ENCODE measurements around the gene CDH13. TPM values are rescaled to one million over a fixed set of nuclear protein-coding genes. Genes with fewer than 3 reads are reported as not detected.

CDH13 gene
- total RNA-seq, 1 experiment from 2014 or later: 2.1 TPM

DNA sequence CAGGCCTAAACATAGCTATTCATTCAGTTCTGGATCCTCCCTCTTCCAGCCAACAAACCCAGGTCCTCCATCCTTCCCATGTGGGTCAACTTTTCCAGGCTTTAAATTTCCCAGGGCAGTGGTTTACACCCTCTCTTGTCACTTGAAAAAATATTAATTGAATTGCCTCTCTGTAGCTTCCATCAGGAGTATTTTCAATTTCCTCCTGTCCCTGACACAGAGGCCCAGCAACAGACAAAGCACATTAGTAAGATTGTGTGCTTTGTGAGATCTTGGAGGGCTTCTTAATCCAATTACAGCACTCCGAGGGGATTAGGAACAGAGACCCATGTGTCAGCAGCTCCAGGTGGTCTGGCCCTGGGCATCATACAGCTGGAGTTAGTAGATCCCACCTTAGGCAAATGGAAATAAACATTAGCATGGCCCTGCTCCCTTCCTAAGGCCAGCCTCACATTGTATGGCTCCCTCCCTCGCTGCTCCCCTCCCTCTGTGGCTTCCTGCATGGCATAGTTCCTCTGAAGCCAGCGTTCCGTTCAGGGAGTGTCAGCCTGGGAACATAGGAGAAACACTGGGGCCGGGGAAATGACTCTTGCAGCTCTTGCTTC is 1048.3 kb downstream of the CDH13 start:
- DNase-seq (ENCODE audit: low spot score): no peak
- ChIA-PET POLR2A (ENCODE audit: low non-redundant PET) (no interaction called here), CTCF (no interaction called here)
- TF ChIP-seq, protein P1, sequence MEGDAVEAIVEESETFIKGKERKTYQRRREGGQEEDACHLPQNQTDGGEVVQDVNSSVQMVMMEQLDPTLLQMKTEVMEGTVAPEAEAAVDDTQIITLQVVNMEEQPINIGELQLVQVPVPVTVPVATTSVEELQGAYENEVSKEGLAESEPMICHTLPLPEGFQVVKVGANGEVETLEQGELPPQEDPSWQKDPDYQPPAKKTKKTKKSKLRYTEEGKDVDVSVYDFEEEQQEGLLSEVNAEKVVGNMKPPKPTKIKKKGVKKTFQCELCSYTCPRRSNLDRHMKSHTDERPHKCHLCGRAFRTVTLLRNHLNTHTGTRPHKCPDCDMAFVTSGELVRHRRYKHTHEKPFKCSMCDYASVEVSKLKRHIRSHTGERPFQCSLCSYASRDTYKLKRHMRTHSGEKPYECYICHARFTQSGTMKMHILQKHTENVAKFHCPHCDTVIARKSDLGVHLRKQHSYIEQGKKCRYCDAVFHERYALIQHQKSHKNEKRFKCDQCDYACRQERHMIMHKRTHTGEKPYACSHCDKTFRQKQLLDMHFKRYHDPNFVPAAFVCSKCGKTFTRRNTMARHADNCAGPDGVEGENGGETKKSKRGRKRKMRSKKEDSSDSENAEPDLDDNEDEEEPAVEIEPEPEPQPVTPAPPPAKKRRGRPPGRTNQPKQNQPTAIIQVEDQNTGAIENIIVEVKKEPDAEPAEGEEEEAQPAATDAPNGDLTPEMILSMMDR (conservative IDR thresholded peaks at IDR 0.05; ENCODE audit: low read depth, low read length): no peak
- TF ChIP-seq EZH2 (IDR thresholded peaks at IDR 0.05; ENCODE audit: borderline replicate concordance, low read depth, low read length, poor library complexity, severe bottlenecking): no peak
- H3K27me3 ChIP-seq (replicated peaks; ENCODE audit: insufficient read depth, low read depth, low read length, poor library complexity): peaks cover 27% of the 10 kb centered on the region
- no peaks in the 10 kb centered on the region for H3K4me1 ChIP-seq (ENCODE audit: insufficient read depth, low read length, poor library complexity, severe bottlenecking)
- intact Hi-C loops (cut with micrococcal nuclease; ENCODE audit: unreplicated experiment): no loop called here
- no peak overlapping the region for H3K27ac ChIP-seq (ENCODE audit: low read depth, low read length, poor library complexity, severe bottlenecking)
- no peaks in the 10 kb centered on the region for H3K36me3 ChIP-seq (ENCODE audit: insufficient read depth, low read length, poor library complexity, severe bottlenecking)
- no TSS peak for BruUV-seq (replicated peaks)
- no peaks in the 10 kb centered on the region for H3K9me3 ChIP-seq (ENCODE audit: low read depth, low read length, poor library complexity, severe bottlenecking)
- H3K4me3 ChIP-seq (ENCODE audit: low read depth, low read length, poor library complexity, severe bottlenecking): no peak overlapping the region

DNA sequence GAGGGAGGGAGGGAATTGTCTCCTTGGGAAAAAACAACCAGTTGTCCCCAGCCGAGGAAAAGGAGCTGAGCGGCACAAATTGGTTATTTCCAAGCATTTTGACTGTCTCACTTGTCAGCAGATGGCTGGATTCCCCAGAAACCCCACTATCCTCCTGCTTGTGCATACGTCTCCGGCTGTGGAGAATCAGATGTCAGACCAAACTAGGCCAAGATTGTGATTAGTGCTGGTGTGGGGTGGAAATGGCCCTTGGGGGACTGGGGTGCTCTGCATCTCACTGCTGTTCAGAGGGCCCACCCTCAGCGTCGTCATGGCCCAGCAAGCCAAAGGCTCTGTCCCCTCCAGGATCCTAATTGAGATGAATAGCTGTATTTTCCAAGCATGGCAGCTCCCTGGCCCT is 1049.3 kb downstream of the CDH13 start:
- TF ChIP-seq, protein P1 (conservative IDR thresholded peaks at IDR 0.05; ENCODE audit: low read depth, low read length): no peak
- no peak for TF ChIP-seq EZH2 (IDR thresholded peaks at IDR 0.05; ENCODE audit: borderline replicate concordance, low read depth, low read length, poor library complexity, severe bottlenecking)
- no TSS peak for BruUV-seq (replicated peaks)
- Histone ChIP-seq H3K27me3 (replicated peaks; ENCODE audit: insufficient read depth, low read depth, low read length, poor library complexity) (peaks cover 30% of the 10 kb centered on the region), H3K36me3 (ENCODE audit: insufficient read depth, low read length, poor library complexity, severe bottlenecking) (no peaks in the 10 kb centered on the region), H3K27ac (ENCODE audit: low read depth, low read length, poor library complexity, severe bottlenecking) (no peak overlapping the region), H3K4me3 (ENCODE audit: low read depth, low read length, poor library complexity, severe bottlenecking) (no peak overlapping the region), H3K9me3 (ENCODE audit: low read depth, low read length, poor library complexity, severe bottlenecking) (no peaks in the 10 kb centered on the region), H3K4me1 (ENCODE audit: insufficient read depth, low read length, poor library complexity, severe bottlenecking) (no peaks in the 10 kb centered on the region)
- DNase-seq (ENCODE audit: low spot score): no peak
- POLR2A ChIA-PET (ENCODE audit: low non-redundant PET): no interaction called here
- intact Hi-C loops (cut with micrococcal nuclease; ENCODE audit: unreplicated experiment): no loop called here
- CTCF ChIA-PET: no interaction called here

- Histone ChIP-seq H3K9me3 (ENCODE audit: low read depth, low read length, poor library complexity, severe bottlenecking) (no peaks in the 10 kb centered on the region), H3K27ac (ENCODE audit: low read depth, low read length, poor library complexity, severe bottlenecking) (no peak overlapping the region), H3K36me3 (ENCODE audit: insufficient read depth, low read length, poor library complexity, severe bottlenecking) (no peaks in the 10 kb centered on the region), H3K4me1 (ENCODE audit: insufficient read depth, low read length, poor library complexity, severe bottlenecking) (no peaks in the 10 kb centered on the region), H3K4me3 (ENCODE audit: low read depth, low read length, poor library complexity, severe bottlenecking) (no peak overlapping the region), H3K27me3 (replicated peaks; ENCODE audit: insufficient read depth, low read depth, low read length, poor library complexity) (peaks cover 30% of the 10 kb centered on the region)
- ChIA-PET POLR2A (ENCODE audit: low non-redundant PET) (no interaction called here), CTCF (no interaction called here)
- no peak for TF ChIP-seq EZH2 (IDR thresholded peaks at IDR 0.05; ENCODE audit: borderline replicate concordance, low read depth, low read length, poor library complexity, severe bottlenecking)
- TF ChIP-seq, protein P1 (conservative IDR thresholded peaks at IDR 0.05; ENCODE audit: low read depth, low read length): no peak
- DNase-seq (ENCODE audit: low spot score): no peak
- no TSS peak for BruUV-seq (replicated peaks)
- intact Hi-C loops (cut with micrococcal nuclease; ENCODE audit: unreplicated experiment): no loop called here
These were observed 1054.2 kb downstream of the CDH13 start for GRCh38 chr16:83680980-83681379.

Data from A673 (cell line).